HG03575 (cell line): ENCODE results near the gene DRICH1.
"Not testable (repeated sequence)": the region's sequence is repeated elsewhere in the genome, so short reads cannot be mapped to it uniquely, and the experiment has no call there.

Source experiments
- ATAC-seq: cut with Tn5 transposase; IDR thresholded peaks from one replicate; pipeline ENCODE4 v1.9.1; 2021; ENCODE audit not compliant: unreplicated experiment, insufficient number of reproducible peaks, low FRiP score; ENCODE audit errors: extremely low read depth

The DRICH1 gene

DNA sequence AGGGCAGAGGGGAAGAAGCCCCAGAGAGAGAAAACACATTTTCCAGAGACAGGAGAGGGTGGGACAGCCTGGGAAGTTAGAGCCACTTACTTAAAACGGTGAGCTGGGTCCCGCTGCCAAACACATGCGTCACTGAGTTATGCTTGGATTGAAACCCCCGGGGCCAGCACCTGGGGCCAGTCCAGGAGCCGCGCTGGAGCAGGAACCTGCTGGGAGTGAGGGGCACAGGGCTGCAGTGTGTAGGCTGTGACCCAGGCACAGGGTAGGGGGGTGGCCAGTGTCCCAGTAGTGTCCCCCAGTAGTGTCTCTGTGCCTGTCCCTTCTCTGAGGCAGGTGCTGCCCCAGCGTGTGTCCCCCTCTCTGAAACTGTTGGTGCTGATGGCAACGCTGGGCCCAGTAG is 57.2 kb downstream of the DRICH1 start:
- no peak for ATAC-seq

DNA sequence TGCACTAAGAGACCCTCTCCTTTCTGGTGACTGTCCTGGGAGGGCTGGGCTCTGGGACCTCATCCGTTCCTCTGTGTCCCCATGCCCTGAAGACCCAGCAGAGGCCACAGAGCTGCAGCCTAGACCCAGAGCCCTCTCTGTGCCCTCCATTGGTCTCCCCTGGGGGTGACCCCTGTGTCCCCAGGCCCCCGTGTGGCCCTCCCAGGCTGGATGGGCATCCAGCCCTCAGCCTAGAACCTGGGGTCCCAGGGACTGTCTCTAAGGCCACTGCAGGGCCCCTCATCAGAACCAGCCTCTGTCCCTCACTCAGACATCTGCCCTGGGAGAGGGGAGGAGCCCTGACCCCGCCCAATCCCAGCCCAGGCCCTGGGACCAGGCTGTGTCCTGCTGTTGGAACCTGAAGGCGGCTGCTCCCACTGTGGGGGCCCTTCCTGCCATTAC is 57.7 kb downstream of the DRICH1 start:
- ATAC-seq = no peak

DNA sequence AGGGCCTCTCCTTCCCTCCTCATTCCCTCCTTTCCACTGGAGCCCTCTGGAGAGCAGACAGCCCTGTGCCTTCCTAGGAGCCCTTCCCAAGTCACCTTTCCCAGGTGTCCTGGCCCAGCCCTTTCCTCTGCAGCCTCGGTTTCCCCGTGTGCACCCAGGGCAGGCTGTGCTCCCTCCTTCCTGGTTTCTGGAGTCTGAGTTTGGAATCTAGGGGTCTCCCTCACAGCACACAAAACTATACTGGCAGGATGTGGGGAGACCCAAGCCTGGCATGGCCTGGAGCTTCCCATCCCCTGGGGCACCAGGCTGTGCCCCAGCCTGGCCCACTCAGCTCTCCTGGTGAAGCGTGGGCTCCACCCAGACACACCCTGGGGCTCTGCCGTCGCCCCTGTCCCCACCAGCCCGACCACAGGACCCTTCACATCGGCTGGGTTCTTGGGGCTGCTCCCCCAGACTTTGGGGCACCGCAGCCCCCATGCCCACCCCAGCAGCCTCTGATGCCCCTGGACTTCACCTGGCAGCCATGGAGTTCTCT is 58.4 kb downstream of the DRICH1 start:
- not testable (repeated sequence) for ATAC-seq

DNA sequence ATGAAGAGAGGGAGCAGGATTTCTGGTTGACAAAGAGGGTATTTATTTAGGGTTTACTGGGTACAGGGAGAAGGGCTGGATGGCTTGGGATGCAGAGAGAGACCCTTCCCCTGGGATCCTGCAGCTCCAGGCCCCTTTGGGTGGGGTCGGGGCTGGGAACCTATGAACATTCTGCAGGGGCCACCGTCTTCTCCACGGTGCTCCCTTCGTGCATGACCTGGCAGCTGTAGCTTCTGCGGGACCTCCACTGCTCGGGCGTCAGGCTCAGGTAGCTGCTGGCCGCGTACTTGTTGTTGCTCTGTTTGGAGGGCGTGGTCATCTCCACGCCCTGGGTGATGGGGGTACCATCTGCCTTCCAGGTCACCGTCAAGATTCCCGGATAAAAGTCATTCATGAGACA is 59.0 kb downstream of the DRICH1 start:
- not testable (repeated sequence) for ATAC-seq

DNA sequence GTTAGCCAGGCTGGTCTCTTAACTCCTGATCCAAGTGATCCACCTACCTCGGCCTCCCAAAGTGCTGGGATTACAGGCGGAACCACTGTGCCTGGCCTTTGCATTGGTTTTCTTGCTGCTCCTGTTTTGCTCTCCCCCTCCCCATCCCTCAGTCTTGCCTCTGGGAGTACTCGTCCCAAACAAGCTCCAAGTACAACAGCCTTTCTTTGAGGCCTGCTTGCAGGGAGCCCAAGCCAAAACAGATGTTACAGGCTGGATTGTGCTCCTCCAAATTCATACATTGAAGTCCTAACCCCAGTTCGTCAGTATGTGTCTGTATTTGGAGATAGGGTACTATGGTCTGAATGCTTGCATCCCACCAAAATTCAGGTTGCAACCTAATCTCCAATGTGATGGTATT is 60.6 kb downstream of the DRICH1 start:
- ATAC-seq = no peak

DNA sequence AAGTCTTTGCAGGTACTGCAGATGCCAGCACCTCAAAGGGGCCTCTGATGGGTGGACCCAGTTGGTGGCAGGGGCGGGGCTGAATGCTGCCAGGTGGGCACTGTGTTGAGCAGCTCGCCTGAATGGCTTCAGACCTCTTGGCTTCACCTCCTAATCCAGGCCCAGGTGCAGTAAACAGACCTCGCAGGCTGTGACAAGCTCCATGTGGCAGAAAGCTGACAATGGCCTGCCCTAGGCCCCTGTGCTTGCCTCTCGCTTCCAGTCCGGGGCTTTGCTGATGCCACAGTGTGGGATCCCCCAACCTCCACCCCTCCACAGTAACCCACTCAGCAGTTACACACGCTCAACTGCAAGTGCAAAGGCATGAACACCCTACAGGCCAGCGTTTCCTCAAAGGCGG is 61.4 kb downstream of the DRICH1 start:
- no peak for ATAC-seq

DNA sequence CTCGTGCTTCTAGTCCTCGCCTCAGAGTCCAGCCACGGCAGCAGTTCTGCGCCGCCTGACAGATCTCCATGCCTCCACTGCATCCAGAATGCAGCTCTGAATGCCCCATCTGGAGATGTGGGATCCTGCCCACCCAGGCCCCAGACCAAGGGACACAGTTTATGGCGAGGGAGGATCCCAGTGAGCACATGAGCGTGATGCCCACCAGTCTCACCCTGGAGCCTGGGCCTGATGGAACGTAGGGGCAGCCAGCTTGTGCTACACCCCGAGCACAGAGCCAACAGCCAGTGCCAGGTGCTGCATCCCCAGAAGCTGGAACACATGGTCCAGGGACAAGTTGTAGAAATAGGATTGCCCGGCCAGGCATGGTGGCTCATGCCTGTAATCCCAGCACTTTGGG is 62.4 kb downstream of the DRICH1 start:
- ATAC-seq = no peak

DNA sequence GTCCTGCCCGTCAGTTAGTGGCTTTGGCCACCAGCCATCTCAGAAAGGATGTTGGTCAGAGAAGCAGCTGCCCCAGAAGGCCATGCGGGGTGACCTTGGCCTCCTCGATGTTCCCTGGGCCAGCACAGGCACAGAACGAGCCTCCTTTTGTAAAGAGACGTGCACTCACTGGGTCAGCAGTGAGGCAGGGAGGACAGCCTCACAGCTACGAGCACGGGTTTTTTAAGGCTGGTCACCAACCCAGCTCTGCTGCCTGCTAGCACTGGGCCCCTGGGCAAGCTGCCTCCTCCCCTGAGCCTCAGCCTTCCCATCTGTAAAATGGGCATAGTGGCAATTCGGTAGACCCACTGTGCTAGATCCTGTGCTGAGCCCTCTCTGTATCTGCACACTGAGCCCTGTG is 62.8 kb downstream of the DRICH1 start:
- no peak for ATAC-seq

DNA sequence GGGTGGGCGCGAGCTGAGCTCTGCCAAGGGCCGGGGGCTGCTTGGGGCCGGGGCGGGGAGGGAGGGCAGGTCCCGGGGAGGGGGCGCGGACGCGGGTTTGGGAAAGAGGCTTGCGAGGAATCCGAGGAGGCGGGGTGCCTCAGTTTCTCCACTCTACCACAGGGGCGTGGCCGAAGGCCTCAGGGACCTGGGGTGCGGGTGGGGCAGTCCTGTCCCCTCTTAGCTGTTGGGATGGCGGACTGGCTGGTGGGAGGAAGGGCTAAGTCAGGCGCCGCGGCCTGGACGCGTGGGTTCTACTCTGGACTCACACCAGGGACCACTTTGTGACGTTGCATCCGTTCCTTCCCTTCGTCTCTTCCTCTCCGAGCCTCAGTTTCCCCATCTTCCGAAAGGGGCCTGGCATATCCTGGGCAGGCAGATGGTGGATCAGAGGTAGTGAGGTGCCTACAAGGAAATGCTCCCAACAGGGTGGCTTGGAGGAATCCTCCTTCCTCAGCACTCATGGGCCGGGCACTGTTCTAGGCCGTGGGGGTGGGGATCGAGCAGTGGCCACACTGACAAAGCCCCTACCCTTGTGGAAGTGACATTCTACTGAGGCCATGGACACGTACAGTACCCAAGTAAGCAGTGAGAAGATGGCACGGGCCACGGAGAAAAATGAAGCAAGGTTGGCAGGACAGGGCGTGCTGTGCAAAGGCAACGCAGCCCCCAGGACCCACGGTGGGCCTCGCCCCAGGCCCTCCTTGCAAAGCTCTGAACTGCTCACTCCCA is 65.2 kb downstream of the DRICH1 start:
- ATAC-seq = no peak

DNA sequence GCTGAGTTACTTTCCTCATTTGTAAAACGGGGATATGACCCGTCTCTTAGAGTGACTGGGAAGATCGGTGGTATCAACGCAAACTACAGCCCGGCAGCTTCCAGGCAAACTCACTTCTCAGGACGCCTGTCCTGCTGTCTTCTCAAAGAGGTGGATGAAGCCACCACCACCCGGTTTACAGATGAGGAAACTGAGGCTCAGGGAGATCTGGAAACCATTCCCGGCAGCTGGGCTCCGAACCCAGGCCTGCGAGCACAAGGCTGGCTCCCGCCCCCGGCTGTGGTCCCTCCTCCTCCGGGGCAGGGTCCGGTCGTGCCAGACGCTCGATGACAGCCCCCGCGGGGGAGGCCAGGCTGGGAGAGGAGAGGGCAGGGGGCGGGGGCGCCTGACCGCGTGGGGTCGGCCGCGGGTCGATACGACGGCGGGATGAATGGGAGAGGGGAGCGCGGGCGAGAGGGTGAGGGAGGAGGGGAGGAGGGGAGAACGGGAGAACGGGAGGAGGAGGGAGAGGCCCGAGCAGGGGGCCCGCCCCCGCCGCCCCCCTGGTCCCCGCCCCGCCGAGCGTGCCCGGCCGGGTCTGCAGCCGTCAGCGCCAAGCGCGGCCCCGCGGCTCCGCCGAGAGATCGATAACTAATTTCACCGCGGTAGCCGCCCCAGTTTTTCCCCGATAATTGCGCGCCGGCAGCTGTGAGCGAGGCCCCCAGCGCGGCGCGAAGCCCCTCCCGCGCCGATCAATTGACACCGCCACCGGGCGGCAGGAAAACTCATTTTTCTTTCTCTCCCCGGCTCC is 66.0 kb downstream of the DRICH1 start:
- no peak for ATAC-seq

DNA sequence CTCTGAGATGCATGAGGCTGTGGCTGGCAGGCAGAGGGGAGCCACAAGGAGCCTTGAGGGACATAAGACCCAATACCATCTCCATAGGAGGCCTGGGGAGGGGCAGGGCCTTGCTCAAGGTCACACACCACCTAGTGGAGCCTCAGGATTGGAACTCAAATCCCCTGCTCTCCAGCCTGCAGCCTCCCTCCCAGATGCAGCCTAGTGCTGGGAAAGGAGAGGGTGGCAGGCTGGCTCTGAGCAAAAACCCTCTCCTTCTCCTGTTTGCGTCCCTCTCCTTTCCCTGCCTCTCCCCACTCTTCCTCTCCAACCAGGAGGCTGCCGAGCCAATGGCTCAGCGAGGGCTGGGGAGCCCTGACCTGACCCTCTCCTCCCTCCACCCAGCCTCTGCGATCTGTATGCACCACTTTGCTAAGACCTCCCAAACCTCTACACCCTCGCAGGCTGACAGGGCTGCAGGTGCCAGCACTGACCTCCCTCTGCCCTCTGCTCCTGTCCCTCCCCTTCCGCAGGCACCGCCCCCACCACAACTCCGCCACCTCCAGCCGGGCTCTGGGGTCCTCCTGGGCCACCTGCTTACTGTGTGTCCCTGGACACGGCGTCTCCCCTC is 66.7 kb downstream of the DRICH1 start:
- ATAC-seq = no peak

DNA sequence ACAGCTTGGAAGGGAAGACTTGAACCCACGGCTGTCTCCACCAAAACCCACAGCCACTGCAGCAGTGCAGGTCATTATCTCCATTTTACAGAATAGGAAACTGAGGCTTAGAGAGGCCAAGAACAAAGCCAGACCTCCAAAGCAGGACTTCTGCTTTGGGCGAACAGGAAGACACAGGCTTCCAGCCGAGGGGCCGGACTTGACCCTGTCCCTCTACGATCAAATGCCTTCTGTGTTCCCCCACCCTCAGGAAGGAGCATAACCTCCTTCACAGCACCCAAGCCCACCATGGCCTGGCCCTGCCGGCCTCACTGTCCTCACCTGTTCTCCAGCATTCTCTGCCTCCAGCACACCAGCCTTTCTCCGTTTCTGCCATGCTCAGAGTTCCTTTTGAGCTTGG is 67.8 kb downstream of the DRICH1 start:
- no peak for ATAC-seq

DNA sequence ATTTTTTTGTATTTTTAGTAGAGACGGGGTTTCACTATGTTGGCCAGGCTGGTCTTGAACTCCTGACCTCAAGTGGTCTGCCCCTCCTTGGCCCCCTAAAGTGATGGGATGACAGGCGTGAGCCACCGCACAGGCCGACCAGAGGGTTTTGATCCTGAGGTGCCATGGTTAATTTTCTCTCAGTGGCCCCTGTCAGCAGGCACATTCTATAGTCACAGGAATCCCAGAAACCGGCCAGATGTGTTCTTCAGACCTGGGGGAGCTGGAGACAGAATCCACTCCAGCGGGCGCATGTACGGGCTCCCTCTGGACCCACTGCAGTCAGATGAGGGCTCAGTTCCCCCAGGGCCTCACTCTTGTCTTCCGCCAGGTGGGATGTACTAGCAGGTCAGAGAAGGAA is 69.0 kb downstream of the DRICH1 start:
- no peak for ATAC-seq

DNA sequence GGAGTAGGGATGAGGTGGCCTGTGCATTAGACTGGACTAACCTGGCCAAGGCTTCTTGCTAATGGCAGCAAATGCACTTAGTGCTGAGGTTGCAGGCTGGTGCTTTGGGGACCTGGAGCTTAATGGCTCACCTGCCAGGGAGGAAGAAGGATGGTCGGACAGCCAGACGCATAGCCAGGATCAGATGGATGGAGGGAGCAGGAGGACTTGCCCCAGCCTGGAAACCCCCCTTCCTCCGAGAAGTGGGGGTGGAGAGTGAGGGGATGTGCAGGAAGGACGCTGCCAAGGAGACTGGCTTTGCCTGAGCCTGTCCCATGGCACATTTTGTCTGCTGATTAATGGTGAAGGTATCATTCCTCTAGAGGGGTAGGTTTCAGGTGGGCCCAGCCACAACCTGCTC is 69.9 kb downstream of the DRICH1 start:
- ATAC-seq = no peak

DNA sequence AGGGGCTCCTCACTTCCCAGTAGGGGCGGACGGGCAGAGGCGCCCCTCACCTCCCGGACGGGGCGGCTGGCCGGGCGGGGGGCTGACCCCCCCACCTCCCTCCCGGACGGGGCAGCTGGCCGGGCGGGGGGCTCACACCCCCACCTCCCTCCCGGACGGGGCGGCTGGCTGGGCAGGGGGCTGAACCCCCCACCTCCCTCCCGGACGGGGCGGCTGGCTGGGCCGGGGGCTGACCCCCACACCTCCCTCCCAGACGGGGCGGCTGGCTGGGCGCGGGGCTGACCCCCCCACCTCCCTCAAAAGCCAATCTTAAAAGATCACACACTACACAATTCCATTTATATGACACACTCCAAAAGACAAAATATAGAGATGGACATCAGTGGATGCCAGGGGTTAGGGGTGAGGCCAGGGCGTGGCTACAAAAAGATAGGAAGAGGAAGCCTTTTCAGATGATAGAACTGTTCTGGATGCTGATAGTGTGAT is 71.1 kb downstream of the DRICH1 start:
- ATAC-seq = not testable (repeated sequence)

DNA sequence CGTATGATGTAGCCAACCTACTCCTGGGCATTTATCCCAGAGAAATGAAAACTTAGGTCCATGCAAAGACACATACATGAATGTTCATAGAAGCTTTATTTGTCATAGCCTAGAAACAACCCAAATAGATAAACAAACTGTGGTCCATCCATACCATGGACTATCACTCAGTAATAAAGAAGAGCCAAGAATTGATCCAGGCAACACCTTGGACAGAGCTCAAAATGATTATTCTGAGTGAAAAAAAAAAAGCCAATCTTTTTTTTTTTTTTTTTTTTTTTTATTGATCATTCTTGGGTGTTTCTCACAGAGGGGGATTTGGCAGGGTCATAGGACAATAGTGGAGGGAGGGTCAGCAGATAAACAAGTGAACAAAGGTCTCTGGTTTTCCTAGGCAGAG is 71.9 kb downstream of the DRICH1 start:
- not testable (repeated sequence) for ATAC-seq
